Glutamatergic neuron (in vitro differentiated cells): Measurements from ENCODE around the gene GLDC. TPM values are rescaled to one million over a fixed set of nuclear protein-coding genes. Genes with fewer than 3 reads are reported as not detected.

Experiments
- DNase-seq: peaks from one replicate; pipeline ENCODE4 v3.0.0; 2022
- H3K27ac Mint-ChIP-seq: one replicate; pipeline ENCODE4 v1.8.0; 2020; ENCODE audit warnings: mild to moderate bottlenecking, mixed read lengths, inconsistent platforms; ENCODE audit not compliant: unreplicated experiment
- H3K27me3 Mint-ChIP-seq: one replicate; pipeline ENCODE4 v1.8.0; 2020; ENCODE audit warnings: mild to moderate bottlenecking, moderate library complexity, mixed read lengths, inconsistent platforms; ENCODE audit not compliant: unreplicated experiment
- H3K36me3 Mint-ChIP-seq: one replicate; pipeline ENCODE4 v1.8.0; 2020; ENCODE audit warnings: mild to moderate bottlenecking, mixed read lengths, inconsistent platforms; ENCODE audit not compliant: unreplicated experiment
- H3K4me1 Mint-ChIP-seq: one replicate; pipeline ENCODE4 v1.8.0; 2020; ENCODE audit warnings: mild to moderate bottlenecking, low read depth, mixed read lengths, inconsistent platforms; ENCODE audit not compliant: unreplicated experiment
- H3K4me3 Mint-ChIP-seq: one replicate; pipeline ENCODE4 v1.8.0; 2020; ENCODE audit warnings: mild to moderate bottlenecking, mixed read lengths, inconsistent platforms; ENCODE audit not compliant: unreplicated experiment
- H3K9me3 Mint-ChIP-seq: one replicate; pipeline ENCODE4 v1.8.0; 2020; ENCODE audit warnings: mild to moderate bottlenecking, moderate library complexity, mixed read lengths, inconsistent platforms; ENCODE audit not compliant: unreplicated experiment
- total RNA-seq: library from RNA; stranded (reverse); fragmentation: NEBNext Ultra II Directional; extraction: Animal tissue kit (Norgen Biotek cat#: 25700); gene quantifications from one replicate; pipeline ENCODE4 v1.2.1, GENCODE V29; 2021; ENCODE audit not compliant: unreplicated experiment
- TF ChIP-seq, protein P1 (sequence below): fragments of 200-600 bp; sonication (generic); IDR thresholded peaks from one replicate; pipeline ENCODE4 v1.5.0; 2021; ENCODE audit not compliant: partially characterized antibody, unreplicated experiment

The GLDC gene
- total RNA-seq, 1 donor from 2014 or later = 42.9 TPM

DNA sequence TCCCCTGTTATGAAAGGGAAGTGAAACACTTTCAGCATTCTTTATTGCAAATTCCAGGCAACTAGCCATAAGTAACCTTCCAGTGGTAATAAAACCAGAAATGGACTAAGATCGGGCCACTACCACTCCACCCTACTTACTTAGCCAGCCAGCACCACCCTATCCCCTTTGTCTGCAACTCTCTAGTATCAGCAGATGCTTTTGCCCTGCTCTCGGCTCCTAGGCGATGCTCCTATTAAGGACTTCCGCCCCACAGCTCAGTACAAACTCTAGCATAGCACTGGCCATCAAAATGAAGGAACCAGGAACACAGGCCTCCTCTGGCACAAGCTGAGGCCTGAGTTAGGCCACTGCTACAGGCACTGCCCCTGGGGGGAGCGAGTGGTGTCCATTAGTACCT, 81.2 kb downstream of the GLDC start:
- no peak for DNase-seq
- no peaks in the 10 kb centered on the region for H3K36me3 Mint-ChIP-seq
- H3K9me3 Mint-ChIP-seq = peaks cover 3% of the 10 kb centered on the region

DNA sequence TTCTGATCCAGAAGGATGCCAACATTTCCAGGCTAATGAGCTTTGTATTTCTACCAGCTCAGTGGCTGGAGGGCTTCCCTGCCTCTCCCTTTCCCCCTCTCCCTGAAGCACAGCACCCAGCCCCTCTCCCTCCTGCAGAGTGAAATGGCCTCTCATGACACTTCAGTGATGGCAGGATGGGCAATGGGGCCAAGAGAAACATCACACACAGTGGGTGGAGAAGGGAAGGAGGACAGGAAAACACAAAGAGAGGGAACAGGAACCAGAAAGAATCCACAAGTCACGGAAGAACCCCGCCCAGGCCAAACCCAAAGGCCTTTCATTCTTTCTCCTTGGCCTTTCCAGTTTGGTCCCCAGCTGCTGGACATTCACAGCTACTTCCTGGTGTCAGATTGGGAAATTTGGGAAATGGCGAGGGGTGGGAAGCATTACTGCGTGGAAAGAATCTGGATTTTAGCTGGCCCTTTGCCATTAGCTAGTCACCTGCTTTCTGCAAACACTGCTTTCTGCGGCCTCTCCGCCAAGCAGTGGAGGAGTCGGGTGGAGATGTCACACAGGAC, 82.6 kb downstream of the GLDC start:
- DNase-seq = no peak
- Mint-ChIP-seq H3K9me3 (peaks cover 3% of the 10 kb centered on the region), H3K27ac (no peak overlapping the region), H3K4me1 (peaks cover 11% of the 10 kb centered on the region), H3K36me3 (no peaks in the 10 kb centered on the region), H3K4me3 (no peak overlapping the region), H3K27me3 (no peaks in the 10 kb centered on the region)
- TF ChIP-seq, protein P1, sequence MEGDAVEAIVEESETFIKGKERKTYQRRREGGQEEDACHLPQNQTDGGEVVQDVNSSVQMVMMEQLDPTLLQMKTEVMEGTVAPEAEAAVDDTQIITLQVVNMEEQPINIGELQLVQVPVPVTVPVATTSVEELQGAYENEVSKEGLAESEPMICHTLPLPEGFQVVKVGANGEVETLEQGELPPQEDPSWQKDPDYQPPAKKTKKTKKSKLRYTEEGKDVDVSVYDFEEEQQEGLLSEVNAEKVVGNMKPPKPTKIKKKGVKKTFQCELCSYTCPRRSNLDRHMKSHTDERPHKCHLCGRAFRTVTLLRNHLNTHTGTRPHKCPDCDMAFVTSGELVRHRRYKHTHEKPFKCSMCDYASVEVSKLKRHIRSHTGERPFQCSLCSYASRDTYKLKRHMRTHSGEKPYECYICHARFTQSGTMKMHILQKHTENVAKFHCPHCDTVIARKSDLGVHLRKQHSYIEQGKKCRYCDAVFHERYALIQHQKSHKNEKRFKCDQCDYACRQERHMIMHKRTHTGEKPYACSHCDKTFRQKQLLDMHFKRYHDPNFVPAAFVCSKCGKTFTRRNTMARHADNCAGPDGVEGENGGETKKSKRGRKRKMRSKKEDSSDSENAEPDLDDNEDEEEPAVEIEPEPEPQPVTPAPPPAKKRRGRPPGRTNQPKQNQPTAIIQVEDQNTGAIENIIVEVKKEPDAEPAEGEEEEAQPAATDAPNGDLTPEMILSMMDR = no peak

More for the DNA sequence above, 81.2 kb downstream of the GLDC start:
- Mint-ChIP-seq H3K27ac (no peak overlapping the region), H3K27me3 (no peaks in the 10 kb centered on the region), H3K4me1 (peaks cover 5% of the 10 kb centered on the region), H3K4me3 (no peak overlapping the region)
- TF ChIP-seq, protein P1 = no peak

DNA sequence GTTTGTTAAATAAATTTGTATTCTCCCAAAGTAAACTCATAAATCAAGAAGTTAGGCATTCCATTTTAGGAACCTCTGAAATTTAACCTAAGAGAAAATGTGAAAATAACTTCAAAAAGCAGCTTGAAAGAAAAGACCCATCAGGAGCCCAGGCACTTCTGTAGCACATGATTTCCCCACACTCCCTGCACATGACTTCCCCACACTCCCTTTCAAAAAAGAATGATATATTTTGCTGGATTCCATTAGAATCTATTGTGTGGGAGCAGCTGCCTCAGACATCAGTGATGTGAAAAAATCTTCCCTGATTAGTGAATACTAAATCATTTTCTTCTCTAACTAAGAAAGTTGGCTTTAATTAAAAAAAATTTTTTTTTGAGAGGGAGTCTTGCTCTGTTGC, 83.3 kb downstream of the GLDC start:
- peaks cover 3% of the 10 kb centered on the region for H3K9me3 Mint-ChIP-seq
- TF ChIP-seq, protein P1 = no peak
- H3K27me3 Mint-ChIP-seq = no peaks in the 10 kb centered on the region
- no peak overlapping the region for H3K27ac Mint-ChIP-seq
- H3K36me3 Mint-ChIP-seq = no peaks in the 10 kb centered on the region
- DNase-seq = no peak
- H3K4me1 Mint-ChIP-seq = peaks cover 15% of the 10 kb centered on the region
- no peak overlapping the region for H3K4me3 Mint-ChIP-seq

DNA sequence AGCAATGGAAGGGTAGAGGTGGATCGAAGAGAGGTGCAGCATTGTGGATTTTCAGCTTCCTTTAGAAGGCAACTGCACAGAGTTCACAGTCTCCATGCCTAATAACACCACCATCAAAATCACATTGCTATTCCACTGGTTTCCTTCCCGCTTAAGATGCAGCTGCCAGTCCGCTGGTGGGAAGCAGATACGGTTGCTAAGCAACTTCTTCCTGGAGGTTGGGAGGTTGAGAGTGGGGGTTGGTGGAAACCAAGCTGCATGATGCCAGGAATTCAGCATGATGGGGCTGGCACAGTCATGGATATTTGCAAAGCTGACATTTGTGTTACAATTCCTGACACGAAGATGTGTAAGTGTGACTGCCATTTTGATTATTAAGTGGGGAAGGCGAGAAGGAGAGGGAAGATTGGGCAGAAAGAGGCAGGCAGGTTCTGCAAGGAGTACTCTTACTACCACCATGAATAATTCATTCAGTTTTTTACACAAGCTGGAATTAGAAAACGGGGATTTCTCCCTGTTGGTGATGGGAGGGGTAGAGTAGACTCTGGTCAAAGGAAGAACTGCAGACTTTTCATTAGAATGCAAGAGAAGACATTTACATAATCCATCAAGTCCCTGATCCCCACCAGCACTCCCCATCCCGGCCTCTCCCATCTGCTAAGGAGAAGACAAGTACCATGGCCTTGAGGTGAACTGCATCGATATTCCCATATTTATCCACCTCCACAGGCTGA, 87.5 kb downstream of the GLDC start:
- Mint-ChIP-seq H3K27ac (peak overlapping the region; percentile 59), H3K27me3 (no peaks in the 10 kb centered on the region)

More for the DNA sequence above, 87.5 kb downstream of the GLDC start:
- H3K36me3 Mint-ChIP-seq = no peaks in the 10 kb centered on the region
- TF ChIP-seq, protein P1 = no peak
- DNase-seq = peak; percentile 26
- H3K4me1 Mint-ChIP-seq = peaks cover 10% of the 10 kb centered on the region
- H3K9me3 Mint-ChIP-seq = no peaks in the 10 kb centered on the region
- peak overlapping the region; percentile 66 for H3K4me3 Mint-ChIP-seq
